Urinary bladder (tissue), 4 donors: ENCODE measurements around the gene MPC2. TPM values are rescaled to one million over a fixed set of nuclear protein-coding genes. Genes with fewer than 3 reads are reported as not detected.
"Not testable (repeated sequence)": the region's sequence is repeated elsewhere in the genome, so short reads cannot be mapped to it uniquely, and the experiment has no call there.

ENCODE experiments used
- DNase-seq: peaks from one replicate; pipeline ENCODE4 v3.0.0-alpha.2; 2015; ENCODE audit errors: extremely low spot score
- H3K27ac ChIP-seq: one replicate; pipeline ENCODE4 v1.5.1; 2013; ENCODE audit warnings: low read depth, mild to moderate bottlenecking, moderate library complexity
- H3K36me3 ChIP-seq: one replicate; pipeline ENCODE4 v1.6.1; 2013; ENCODE audit warnings: mild to moderate bottlenecking, moderate library complexity; ENCODE audit not compliant: insufficient read depth
- H3K4me1 ChIP-seq: one replicate; pipeline ENCODE4 v1.6.1; 2013; ENCODE audit warnings: mild to moderate bottlenecking, moderate library complexity; ENCODE audit not compliant: insufficient read depth
- H3K4me3 ChIP-seq: one replicate; pipeline ENCODE4 v1.5.1; 2013; ENCODE audit warnings: low read depth, low read length
- WGBS: extraction: QIAGEN DNeasy Blood & Tissue Kit; methylation state at CpG from one replicate; pipeline ENCODE4 v1.1.7; 2013; 5-methylcytosine and 5-hydroxymethylcytosine counted together
- polyA plus RNA-seq: library from polyadenylated mRNA; stranded (reverse); fragments of 200-250 nt; gene quantifications from one replicate; pipeline ENCODE4 v1.2.3, GENCODE V29; 2013
- total RNA-seq: library from RNA; depleted of rRNA; stranded (reverse); fragments of >200 nt; gene quantifications from one replicate; pipeline ENCODE4 v1.2.3, GENCODE V29; 2014
- donor health status: healthy with polysubstance abuse.
- donor health status: healthy.

MPC2 gene
- total and polyA plus RNA-seq, 2 donors: 41.7 to 48.4 TPM

DNA sequence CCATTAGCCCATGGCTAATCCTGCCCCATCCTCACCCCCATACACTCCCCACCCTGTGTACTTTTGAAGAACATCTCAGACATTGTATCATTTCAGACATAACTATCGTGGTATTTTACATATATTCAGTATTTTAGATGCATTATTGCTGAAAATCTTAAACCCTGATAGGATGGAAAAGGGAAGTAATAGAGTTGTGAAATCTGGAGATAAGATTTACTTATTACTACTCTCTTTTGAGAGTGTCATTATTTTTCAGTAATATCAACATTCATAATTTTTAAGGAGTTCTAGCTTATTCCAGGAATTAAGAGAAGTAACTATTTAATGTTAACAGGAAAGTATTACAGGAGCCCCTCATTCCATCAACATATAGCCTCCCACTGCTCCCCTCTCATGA lies 57.4 kb downstream of the MPC2 start:
- H3K4me1 ChIP-seq: no peaks in the 10 kb centered on the region
- WGBS: 83% methylated on average over 1 of the region's 1 CpG
- no peaks in the 10 kb centered on the region for H3K36me3 ChIP-seq
- H3K4me3 ChIP-seq: no peak overlapping the region
- no peak overlapping the region for H3K27ac ChIP-seq
- DNase-seq: no peak

DNA sequence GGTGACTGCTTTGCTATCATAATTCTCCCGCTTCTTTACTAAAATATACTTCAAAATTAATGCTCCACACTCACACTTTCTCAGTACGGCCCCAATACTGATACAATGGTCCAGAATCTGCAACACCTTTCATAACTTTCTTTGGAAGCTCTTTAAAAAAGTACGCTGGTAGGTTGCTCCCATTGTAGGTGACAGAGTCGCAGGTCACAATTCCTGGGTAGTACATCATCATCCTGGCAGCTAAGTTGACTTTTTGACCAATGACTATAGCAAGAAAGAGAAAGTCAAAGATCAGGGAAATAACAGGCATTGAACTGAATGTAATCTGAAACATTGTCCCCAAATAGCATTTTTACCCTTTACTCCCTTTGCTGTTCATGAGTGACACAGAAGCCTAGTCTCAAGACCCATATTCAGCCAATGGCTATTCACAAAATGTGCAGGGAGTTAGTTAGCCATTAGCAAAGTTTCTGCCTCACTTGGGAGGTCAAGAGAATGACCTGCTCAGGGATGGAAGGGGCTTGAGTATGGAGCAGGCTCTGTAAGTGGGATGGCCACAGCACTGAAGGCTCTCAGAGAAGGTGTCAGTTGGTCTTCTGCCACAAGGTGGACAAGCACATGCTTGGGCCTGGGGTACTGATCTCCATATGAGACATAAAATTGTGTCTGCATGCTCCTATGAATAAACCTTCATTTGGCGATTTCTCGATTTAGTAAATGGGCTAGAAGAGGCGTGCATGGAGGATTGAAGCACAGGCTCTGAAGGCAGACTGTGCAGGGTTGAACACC lies 58.3 kb downstream of the MPC2 start:
- Histone ChIP-seq H3K27ac (no peak overlapping the region), H3K36me3 (no peaks in the 10 kb centered on the region), H3K4me3 (no peak overlapping the region), H3K4me1 (no peaks in the 10 kb centered on the region)
- WGBS: 97% methylated on average over 7 of the region's 7 CpGs
- DNase-seq: no peak

DNA sequence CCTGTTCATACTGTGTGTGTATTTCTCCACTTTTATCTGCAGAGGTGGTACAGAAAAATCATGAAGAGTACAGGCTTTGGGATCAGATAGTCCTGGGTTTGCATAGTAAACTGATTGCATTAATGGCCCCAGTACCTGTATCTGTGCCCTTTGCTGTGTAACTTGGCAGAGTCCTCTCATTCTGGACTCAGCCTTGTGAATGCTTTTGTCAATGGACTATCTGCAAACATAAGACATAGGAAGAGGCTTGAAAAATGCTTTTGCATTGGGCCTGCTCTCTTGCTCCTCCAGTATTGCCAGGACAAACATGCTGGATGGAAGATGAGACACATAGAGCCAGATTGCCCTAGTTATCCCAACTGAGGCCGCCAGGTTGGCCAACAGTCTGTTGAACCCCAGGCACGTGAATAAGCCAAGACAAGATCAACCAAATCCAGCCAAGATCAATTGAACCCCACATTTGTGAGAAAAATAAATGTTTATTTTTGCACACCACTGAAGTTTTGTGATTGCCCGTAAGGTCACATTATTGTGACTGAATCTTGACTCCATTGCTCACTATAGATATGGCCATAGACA lies 60.2 kb downstream of the MPC2 start:
- Histone ChIP-seq H3K4me3 (no peak overlapping the region), H3K27ac (no peak overlapping the region), H3K4me1 (no peaks in the 10 kb centered on the region), H3K36me3 (no peaks in the 10 kb centered on the region)
- WGBS: 93% methylated on average over 3 of the region's 3 CpGs
- no peak for DNase-seq

- H3K4me3 ChIP-seq: no peak overlapping the region
- H3K36me3 ChIP-seq: no peaks in the 10 kb centered on the region
- DNase-seq: no peak
- no peak overlapping the region for H3K27ac ChIP-seq
- no peaks in the 10 kb centered on the region for H3K4me1 ChIP-seq
Observed at GRCh38 chr1:167871331-167871730, 65.5 kb downstream of the MPC2 start.

- not testable (repeated sequence) for H3K4me1 ChIP-seq, H3K4me3 ChIP-seq, H3K36me3 ChIP-seq, H3K27ac ChIP-seq, DNase-seq
- WGBS: 54% methylated on average over 16 of the region's 16 CpGs
Observed at GRCh38 chr1:167869157-167870001, 67.5 kb downstream of the MPC2 start.

- not testable (repeated sequence) for H3K27ac ChIP-seq, H3K4me3 ChIP-seq, H3K36me3 ChIP-seq, DNase-seq, H3K4me1 ChIP-seq
- 93% methylated on average over 8 of the region's 8 CpGs for WGBS
Observed at GRCh38 chr1:167866739-167867414, 70.0 kb downstream of the MPC2 start.

Other genes with a start within 250 kb of the MPC2 start
- 154 TPM for gene MPZL1, start 215.1 kb downstream of the MPC2 start, total RNA-seq
- 79.4 TPM for gene MPZL1, start 215.1 kb downstream of the MPC2 start, polyA plus RNA-seq
- 0.37 TPM for gene ADCY10, start 22.9 kb downstream of the MPC2 start, total RNA-seq
- gene ADCY10, start 22.9 kb downstream of the MPC2 start, polyA plus RNA-seq: 0.06 TPM
- 114 TPM for gene DCAF6, start 389 bp downstream of the MPC2 start, total RNA-seq
- gene DCAF6, start 389 bp downstream of the MPC2 start, polyA plus RNA-seq: 39.3 TPM
- gene GPR161, start 199.9 kb upstream of the MPC2 start, total RNA-seq: 20.5 TPM
- gene GPR161, start 199.9 kb upstream of the MPC2 start, polyA plus RNA-seq: 13.6 TPM
- 58.9 TPM for gene TIPRL, start 241.9 kb upstream of the MPC2 start, total RNA-seq
- gene TIPRL, start 241.9 kb upstream of the MPC2 start, polyA plus RNA-seq: 24.6 TPM